Smooth muscle cell (in vitro differentiated cells): ENCODE data around the gene ZCCHC3. TPM values are rescaled to one million over a fixed set of nuclear protein-coding genes. Genes with fewer than 3 reads are reported as not detected.

Experiments
- DNase-seq: peaks from one replicate; lab custom pipeline; 2025; ENCODE audit not compliant: unreplicated experiment; lab: John Stamatoyannopoulos, UW
- H2AFZ ChIP-seq: fragments of 200-600 bp; sonication (generic); 2 replicates; pipeline ENCODE4 v1.6.0; 2016; ENCODE audit warnings: antibody characterized with exemption, low read depth, mild to moderate bottlenecking
- H3F3A ChIP-seq: fragments of 200-600 bp; sonication (generic); 2 replicates; pipeline ENCODE4 v1.6.0; 2017; ENCODE audit warnings: antibody characterized with exemption, low read depth
- H3K27ac ChIP-seq: fragments of 200-600 bp; sonication (generic); 2 replicates; pipeline ENCODE4 v1.5.1; 2016; ENCODE audit warnings: low read depth, mild to moderate bottlenecking
- H3K27me3 ChIP-seq: fragments of 200-600 bp; sonication (generic); 2 replicates; pipeline ENCODE4 v1.6.1; 2016; ENCODE audit warnings: low read depth, mild to moderate bottlenecking
- H3K36me3 ChIP-seq: fragments of 200-600 bp; sonication (generic); 2 replicates; pipeline ENCODE4 v1.5.1; 2016; ENCODE audit warnings: low read depth
- H3K4me1 ChIP-seq: fragments of 200-600 bp; sonication (generic); 2 replicates; pipeline ENCODE4 v1.5.1; 2016; ENCODE audit warnings: low read depth
- H3K4me2 ChIP-seq: fragments of 200-600 bp; sonication (generic); 2 replicates; pipeline ENCODE4 v1.6.0; 2016; ENCODE audit warnings: mild to moderate bottlenecking
- H3K4me3 ChIP-seq: fragments of 200-600 bp; sonication (generic); 2 replicates; pipeline ENCODE4 v1.5.1; 2016; ENCODE audit warnings: mild to moderate bottlenecking
- H3K79me2 ChIP-seq: fragments of 200-600 bp; sonication (generic); 2 replicates; pipeline ENCODE4 v1.6.0; 2016; ENCODE audit warnings: low read depth, mild to moderate bottlenecking
- H3K9ac ChIP-seq: fragments of 200-600 bp; sonication (generic); 2 replicates; pipeline ENCODE4 v1.6.0; 2016; ENCODE audit warnings: low read depth
- H3K9me3 ChIP-seq: fragments of 200-600 bp; sonication (generic); replicated peaks from 2 replicates; pipeline ENCODE4 v1.5.1; 2016; ENCODE audit warnings: low read depth
- H4K20me1 ChIP-seq: fragments of 200-600 bp; sonication (generic); 2 replicates; pipeline ENCODE4 v1.6.0; 2016; ENCODE audit warnings: low read depth
- whole genome bisulfite sequencing: methylation state at CpG from one replicate; pipeline ENCODE4 v1.1.7; 2016; ENCODE audit warnings: low lambda C conversion rate; 5-methylcytosine and 5-hydroxymethylcytosine counted together
- polyA plus RNA-seq: library from polyadenylated mRNA; unstranded; fragments of >200 nt; fragmentation: Nextera tagmentation; extraction: Ambion mirVana; gene quantifications from 2 replicates; pipeline ENCODE4 v1.2.1, GENCODE V29; 2016
- total RNA-seq: library from RNA; depleted of rRNA; stranded (reverse); fragments of >200 nt; gene quantifications from 2 replicates; pipeline ENCODE4 v1.2.3, GENCODE V29; 2014
- TF ChIP-seq, protein P1 (sequence below): fragments of 200-600 bp; sonication (generic); IDR thresholded peaks from 2 replicates; pipeline ENCODE4 v1.5.1; 2017; ENCODE audit warnings: borderline replicate concordance, mild to moderate bottlenecking, antibody characterized with exemption; ENCODE audit not compliant: insufficient read depth, poor library complexity, severe bottlenecking

ZCCHC3 gene
- total and polyA plus RNA-seq, 2 experiments from 2014 or later, result 27.7 to 32.4 TPM

DNA sequence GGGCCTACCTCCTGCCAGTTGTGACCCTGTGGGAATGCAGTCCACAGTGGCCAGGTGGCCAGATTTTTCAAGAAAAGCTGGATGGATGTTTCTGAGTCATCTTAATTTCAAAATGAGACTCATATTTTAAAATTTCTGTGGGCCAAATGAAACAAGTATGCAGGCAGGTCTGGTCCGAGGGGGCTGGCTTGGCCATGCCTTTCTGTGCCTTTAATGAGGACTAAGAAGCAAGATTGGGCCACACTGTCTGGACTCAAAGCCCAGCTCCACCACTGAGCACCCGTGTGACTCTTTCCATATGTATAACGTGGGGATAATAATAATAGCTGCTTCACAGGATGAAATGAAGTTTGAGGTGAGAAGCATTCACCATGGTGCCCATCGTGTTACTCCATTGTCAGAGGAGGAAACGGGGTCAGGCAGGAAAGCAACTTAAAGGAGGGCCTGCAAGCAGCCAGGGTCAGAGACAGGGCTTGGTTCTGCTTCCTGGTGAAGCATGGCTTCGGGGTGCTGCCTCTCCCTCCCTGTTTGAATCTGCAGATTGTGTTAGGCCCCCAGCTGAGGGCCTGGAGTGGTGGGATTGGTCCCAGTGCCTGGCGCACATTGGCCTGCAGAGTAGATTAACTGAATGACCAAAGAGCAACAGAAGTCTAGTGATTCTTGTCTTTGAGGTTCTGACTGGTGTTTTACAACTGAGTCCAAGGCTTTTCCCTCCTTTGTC is 31.8 kb downstream of the ZCCHC3 start:
- Histone ChIP-seq H3K79me2 (peaks cover 28% of the 10 kb centered on the region), H3K9ac (no peak overlapping the region)

DNA sequence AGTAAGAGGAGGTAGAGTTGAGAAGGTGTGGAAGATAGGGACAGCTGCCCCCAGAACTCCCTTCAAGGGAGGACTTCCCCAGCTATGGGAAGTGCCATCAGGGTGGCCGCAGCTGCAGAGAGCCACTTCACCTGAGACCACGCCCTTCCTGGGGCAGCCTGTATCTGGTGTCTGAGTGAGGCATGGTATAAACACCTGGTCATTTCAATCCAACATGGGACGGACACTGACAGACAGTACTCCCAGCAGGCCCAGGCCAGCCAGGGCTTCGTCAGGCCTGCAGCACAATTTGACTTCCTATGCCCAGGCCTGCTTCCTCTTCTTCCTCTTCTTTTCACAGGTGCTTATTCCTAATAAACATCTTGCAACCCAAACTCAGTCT is 32.5 kb downstream of the ZCCHC3 start:
- no peak for DNase-seq
- WGBS, result 94% methylated on average over 4 of the region's 4 CpGs
- TF ChIP-seq, protein P1, sequence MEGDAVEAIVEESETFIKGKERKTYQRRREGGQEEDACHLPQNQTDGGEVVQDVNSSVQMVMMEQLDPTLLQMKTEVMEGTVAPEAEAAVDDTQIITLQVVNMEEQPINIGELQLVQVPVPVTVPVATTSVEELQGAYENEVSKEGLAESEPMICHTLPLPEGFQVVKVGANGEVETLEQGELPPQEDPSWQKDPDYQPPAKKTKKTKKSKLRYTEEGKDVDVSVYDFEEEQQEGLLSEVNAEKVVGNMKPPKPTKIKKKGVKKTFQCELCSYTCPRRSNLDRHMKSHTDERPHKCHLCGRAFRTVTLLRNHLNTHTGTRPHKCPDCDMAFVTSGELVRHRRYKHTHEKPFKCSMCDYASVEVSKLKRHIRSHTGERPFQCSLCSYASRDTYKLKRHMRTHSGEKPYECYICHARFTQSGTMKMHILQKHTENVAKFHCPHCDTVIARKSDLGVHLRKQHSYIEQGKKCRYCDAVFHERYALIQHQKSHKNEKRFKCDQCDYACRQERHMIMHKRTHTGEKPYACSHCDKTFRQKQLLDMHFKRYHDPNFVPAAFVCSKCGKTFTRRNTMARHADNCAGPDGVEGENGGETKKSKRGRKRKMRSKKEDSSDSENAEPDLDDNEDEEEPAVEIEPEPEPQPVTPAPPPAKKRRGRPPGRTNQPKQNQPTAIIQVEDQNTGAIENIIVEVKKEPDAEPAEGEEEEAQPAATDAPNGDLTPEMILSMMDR, result no peak
- Histone ChIP-seq H3K4me1 (peaks cover 25% of the 10 kb centered on the region), H3K9ac (no peak overlapping the region), H3K4me2 (peak overlapping the region; percentile 43), H3K36me3 (no peaks in the 10 kb centered on the region), H3F3A (peaks cover 25% of the 10 kb centered on the region), H4K20me1 (peaks cover 56% of the 10 kb centered on the region), H3K79me2 (peaks cover 28% of the 10 kb centered on the region), H3K27ac (peak overlapping the region; percentile 51), H3K27me3 (no peaks in the 10 kb centered on the region), H2AFZ (no peak overlapping the region), H3K4me3 (no peak overlapping the region), H3K9me3 (no peaks in the 10 kb centered on the region)

More for the DNA sequence above, 31.8 kb downstream of the ZCCHC3 start:
- H2AFZ ChIP-seq, result no peak overlapping the region
- H3K27ac ChIP-seq, result peak overlapping the region; percentile 51
- peaks cover 28% of the 10 kb centered on the region for H3F3A ChIP-seq
- H3K9me3 ChIP-seq, result no peaks in the 10 kb centered on the region
- peaks cover 56% of the 10 kb centered on the region for H4K20me1 ChIP-seq
- H3K4me2 ChIP-seq, result peak overlapping the region; percentile 88
- H3K4me3 ChIP-seq, result no peak overlapping the region
- H3K4me1 ChIP-seq, result peaks cover 25% of the 10 kb centered on the region
- H3K27me3 ChIP-seq, result no peaks in the 10 kb centered on the region
- no peak for DNase-seq
- no peaks in the 10 kb centered on the region for H3K36me3 ChIP-seq
- TF ChIP-seq, protein P1, result no peak
- 71% methylated on average over 7 of the region's 7 CpGs for WGBS

DNA sequence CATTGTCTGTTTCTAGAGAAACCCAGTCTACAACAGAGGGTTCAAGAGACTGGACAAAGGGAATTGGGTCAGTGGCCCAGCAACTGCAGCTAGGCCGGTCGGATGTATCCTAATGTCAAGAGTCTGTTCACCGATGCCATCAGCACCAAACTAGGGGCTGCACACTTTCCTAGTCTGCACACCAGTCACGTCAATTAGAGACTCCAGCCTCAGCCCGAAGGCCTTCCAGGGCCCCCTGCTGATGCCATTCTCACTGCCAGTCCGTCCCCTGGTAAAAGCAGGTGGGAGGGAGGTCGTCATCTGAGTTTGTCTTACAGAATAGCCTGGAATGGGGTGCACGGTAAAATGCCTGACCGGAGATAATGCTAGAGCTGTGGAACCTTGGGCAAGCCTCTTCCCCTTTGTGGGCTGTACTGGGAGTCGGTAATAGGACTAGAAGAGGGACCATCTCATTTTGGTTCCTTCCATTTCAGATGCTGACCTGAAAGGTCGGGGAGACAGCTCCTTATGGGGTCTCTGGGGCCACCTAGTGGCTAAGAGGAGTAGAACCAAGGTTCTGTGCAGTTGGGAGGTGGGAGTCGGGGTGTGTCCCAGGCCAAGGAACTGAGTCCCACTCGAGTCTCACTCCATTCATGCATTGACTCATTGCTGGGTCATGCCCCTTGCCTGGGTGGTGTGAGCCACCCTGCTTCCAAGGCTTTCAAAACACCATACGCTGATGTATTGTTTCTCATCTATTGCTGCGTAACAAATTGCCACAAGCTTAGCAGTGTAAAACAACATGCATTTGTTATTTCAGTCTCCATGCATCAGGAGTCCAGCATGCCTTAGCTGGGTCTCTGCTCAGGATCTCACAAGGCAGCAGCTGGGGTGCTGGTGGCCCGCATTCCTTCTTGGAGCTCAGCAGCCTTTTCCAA is 33.1 kb downstream of the ZCCHC3 start:
- H3K9me3 ChIP-seq, result no peaks in the 10 kb centered on the region
- peaks cover 56% of the 10 kb centered on the region for H4K20me1 ChIP-seq
- H3K79me2 ChIP-seq, result peaks cover 28% of the 10 kb centered on the region
- H3K36me3 ChIP-seq, result no peaks in the 10 kb centered on the region
- 52% methylated on average over 16 of the region's 16 CpGs for WGBS
- no peak overlapping the region for H2AFZ ChIP-seq
- peaks cover 25% of the 10 kb centered on the region for H3K4me1 ChIP-seq
- TF ChIP-seq, protein P1, result peak; percentile 81
- no peak overlapping the region for H3K9ac ChIP-seq
- DNase-seq, result no peak
- no peaks in the 10 kb centered on the region for H3K27me3 ChIP-seq
- peak overlapping the region; percentile 43 for H3K4me2 ChIP-seq
- H3K4me3 ChIP-seq, result no peak overlapping the region
- H3F3A ChIP-seq, result peaks cover 23% of the 10 kb centered on the region
- peak overlapping the region; percentile 15 for H3K27ac ChIP-seq
